HG02678 (cell line): ENCODE results near the gene MEST.
"Not testable (repeated sequence)": the region's sequence is repeated elsewhere in the genome, so short reads cannot be mapped to it uniquely, and the experiment has no call there.

Experiments
- ATAC-seq: cut with Tn5 transposase; IDR thresholded peaks from one replicate; pipeline ENCODE4 v1.9.1; 2021; ENCODE audit warnings: mild to moderate bottlenecking, moderate library complexity; ENCODE audit not compliant: unreplicated experiment

The MEST gene, protein sequence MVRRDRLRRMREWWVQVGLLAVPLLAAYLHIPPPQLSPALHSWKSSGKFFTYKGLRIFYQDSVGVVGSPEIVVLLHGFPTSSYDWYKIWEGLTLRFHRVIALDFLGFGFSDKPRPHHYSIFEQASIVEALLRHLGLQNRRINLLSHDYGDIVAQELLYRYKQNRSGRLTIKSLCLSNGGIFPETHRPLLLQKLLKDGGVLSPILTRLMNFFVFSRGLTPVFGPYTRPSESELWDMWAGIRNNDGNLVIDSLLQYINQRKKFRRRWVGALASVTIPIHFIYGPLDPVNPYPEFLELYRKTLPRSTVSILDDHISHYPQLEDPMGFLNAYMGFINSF

DNA sequence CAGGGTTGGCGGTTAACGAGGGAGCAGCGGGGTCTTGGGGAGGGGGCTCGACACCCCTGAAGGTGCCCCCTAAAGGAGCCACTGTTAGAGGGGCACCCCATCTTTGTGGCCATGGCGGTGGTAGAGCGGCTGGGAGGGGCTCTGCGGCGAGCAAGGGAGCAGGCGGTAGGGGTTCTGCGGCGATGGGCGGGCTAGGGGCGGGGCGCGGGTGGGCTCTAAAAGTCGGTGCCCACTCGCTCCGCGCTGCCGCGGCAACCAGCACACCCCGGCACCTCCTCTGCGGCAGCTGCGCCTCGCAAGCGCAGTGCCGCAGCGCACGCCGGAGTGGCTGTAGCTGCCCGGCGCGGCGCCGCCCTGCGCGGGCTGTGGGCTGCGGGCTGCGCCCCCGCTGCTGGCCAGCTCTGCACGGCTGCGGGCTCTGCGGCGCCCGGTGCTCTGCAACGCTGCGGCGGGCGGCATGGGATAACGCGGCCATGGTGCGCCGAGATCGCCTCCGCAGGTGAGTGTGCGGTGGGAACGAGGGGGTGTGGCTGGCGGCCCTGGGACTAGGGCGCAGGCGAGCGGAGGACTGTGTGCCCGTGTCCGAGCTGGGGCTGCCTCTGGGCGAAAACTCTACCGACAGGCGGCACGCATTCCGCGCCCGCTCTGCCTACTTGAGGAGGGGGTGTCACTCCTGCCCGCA lies at the start of gene MEST:
MEST (plus strand) TSS at position 245 of the 682 bp plus-strand sequence; CDS start at position 474, 229 bp downstream.
- no peak for ATAC-seq

DNA sequence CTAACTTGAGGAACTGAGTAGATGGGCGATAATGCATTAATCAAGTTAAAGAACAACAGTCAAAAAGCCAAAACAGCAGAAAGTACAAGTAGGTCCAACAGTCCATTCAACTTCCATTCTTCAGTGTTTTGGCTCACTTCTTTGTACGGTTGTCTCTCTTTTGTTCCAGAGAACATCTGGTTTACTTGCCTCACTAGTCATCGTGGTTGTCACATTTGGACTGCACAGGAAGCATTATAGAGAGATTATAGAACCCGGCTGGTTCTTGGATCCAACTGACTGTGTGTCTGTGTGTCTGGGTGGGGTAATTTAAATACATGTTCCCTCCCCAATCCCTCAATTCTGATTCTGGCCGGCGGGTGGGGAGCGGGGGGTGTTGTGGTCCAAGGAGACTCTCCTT lies 49.3 kb upstream of the MEST start:
- ATAC-seq: no peak

DNA sequence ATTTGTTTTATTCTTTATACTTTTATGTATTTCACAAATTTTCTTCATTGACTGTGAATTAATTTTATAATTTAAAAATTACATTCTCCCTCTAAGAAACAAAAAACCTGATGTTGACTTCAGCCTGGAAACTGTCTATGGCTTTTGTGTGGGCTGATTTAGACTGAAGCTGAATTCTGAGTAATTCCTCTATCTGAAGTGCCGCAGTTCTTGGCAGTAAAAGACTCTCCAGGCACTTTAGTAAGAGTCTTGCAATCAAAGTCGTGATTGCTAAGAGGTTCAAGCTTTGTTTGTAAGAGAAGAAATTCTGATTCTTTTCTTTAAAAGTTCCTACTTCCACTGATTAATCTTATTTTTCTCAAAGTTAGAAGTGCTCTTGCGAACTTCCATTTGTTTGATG lies 47.7 kb upstream of the MEST start:
- ATAC-seq: no peak

DNA sequence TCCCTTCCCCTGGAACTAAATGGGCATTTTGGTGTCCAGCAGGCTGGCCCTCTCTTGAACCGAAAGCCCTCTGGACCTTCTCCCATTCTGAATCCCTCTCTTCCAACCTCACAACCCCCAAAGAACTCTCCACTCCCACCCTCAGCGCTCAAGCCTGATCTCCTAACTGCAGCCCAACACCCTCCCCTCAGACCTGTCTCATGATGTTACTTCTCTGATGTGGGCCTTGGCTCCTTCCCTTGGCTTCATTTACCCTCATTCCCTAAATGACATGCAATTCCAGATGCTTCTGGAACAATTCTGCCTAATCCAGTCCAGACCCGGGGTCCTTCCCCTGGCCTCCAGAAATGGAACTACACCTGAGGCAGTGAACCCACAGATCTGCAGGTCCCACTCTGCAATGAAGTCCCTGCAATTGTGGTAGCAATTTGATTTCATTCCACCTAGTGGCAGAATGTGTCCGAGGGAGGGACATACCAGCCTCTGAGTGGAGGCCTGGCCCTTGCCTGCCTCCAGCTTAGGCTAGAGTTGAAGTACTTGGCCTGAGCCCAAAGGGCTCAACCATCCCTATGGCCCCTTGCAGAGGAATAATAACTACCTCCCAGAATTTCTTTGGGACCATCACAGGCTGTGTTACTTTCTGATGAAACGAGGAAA lies 47.0 kb upstream of the MEST start:
- ATAC-seq: no peak

DNA sequence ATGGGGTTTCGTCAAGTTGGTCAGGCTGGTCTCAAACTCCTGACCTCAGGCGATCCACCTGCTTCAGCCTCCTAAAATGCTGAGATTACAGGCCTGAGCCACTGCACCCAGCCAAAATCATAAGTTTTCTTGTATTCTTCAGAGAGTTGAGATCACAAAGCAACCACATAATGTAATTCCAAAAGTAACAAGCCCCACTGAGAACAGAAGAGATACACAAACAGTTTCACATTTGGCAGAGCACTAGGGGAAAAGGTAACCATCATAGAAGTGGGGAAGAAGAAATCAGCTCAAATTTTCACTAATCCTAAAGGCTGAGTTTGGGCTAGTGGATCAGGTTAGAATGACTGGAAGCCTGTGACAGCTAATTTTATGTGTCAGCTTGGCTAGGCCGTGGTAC lies 45.6 kb upstream of the MEST start:
- ATAC-seq: no peak

DNA sequence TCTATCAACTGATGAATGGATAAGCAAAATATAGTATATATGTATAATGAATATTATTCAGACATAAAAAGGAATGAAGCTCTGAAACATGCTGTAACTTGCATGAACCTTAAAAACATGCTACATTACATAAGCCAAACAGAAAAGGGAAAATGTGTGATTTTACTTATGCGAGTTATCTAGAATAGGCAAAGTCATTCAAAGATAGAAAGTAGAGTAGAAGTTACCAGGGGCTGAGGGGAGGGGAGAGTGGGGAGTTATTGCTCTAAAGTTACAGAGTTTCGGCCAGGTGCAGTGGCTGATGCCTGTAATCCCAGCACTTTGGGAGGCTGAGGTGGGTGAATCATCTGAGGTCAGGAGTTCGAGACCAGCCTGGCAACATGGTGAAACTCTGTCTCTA lies 40.5 kb upstream of the MEST start:
- ATAC-seq: not testable (repeated sequence)

DNA sequence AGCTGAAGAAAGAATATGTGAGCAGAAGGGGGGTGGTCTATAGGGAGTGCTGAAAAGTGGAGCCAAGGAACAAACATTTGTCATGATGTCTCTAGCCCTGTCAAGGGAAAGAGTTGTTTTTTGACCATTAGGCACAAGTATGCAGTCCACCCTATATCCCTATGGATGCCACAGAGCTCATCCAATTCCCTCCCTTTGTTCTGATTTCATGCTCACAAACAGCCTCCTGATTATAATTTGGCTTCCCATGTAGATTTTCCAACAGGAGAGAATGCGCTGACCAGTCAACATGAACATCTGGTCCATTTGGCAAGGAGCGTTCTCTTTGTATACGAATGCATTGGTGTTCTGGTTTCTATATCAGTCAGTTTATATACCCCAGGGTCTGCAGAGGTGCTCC lies 38.9 kb upstream of the MEST start:
- no peak for ATAC-seq

DNA sequence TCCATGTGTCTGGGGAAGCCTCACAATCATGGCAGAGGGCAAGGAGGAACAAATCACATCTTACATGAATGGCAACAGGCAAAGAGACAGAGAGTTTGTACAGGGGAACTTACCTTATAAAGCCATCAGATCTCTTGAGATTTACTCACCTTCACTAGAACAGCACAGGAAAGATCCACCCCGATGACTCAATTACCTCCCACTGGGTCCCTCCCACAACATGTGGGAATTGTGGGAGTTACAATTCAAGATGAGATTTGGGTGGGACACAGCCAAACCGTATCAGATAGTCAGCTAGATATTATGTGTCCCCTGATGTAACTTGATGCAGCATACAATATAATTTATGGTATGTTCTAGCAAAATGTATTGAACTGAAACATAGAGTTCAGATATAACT lies 36.9 kb upstream of the MEST start:
- no peak for ATAC-seq

DNA sequence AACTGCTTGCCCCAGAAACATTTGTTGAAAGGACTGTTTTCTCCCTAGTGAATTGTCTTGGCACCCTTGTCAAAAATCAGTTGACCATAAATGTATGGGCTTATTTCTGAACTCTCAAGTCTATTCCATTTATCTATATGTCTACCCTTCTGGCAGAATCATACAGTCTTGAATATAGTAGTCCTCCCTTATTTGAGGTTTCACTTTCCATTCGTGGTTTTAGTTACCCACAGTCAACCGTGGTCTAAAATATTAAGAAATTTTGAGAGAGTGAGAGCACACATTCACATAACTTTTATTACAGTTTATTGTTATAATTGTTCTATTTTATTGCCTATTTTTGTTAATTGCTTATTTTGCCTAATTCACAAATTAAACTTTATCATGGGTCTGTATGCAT lies 33.6 kb upstream of the MEST start:
- peak; percentile 75 for ATAC-seq

DNA sequence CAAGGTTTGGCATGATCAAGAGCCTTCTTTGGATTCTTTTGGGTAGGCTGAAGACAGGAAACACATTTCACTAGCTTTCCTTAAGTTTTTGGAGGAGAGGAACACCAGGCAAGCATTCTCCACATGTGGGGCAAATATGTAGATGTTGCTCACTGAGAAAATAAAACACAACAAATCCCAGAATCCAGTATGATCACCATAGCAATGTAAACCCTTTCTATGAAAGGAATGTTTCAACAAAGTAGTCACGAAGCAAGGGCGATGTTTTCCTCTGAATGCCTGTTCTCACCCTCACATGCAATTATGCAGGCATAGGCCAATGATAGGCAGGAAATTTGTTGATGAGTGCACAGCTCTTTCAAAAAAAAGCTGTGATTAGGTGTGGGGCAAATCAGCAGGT lies 30.6 kb upstream of the MEST start:
- ATAC-seq: no peak

DNA sequence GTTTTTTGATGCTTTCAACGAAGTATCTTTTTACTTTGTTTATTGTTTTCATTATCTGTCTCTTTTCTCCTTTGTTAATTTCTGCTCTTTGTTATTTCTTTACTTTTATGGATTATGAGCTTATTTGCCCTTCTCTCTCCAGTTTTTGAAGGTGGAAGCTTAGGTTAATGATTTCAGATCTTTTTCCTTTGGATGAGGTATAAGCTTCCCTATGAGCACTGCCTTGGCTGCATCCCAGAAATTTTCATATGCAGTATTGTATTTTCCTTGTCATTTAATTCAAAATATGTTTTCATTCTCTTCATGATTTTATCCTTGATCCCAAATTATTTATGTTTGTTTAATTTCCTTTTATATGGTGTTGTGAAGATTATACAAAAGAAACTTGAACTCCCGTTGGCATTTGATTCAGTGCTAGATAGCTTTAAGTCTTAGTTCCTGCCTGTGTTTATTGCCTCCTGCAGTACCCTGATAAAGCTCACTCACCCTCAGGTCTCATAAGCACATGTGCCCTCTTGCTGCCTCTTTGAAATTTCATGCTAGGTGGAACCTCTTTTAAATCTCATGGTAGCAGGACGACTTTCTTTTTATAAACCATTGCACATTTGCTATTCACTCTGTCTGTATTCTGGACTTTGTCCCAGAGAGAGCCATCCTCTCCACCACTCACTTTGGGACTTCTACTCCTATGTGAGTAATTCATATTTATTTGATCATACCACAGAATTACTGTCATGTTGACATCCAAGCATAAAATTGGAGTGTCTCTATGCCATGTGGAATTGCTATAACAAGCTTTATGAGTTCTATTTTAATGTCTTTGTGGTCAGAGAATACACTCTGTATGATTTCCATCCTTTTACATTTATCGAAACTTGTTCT lies 28.1 kb upstream of the MEST start:
- no peak for ATAC-seq

DNA sequence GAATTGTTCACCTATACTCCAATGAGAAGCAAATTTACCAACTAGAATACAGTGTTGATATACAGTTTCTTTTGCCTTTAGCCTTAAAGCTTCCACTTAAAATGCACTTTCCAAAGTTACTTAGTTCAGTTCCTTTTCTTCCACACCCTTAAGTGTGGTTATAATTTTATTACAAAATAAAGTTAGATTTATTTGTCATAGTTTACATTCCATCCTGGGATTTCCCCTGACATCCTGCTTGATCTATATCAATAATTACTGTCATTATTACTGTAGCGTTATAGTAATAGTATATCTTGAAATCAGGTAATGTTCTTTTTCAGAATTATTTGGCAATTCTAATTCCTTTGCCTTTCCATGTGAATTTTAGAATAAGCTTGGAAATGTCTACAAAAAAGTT lies 23.3 kb upstream of the MEST start:
- ATAC-seq: no peak

DNA sequence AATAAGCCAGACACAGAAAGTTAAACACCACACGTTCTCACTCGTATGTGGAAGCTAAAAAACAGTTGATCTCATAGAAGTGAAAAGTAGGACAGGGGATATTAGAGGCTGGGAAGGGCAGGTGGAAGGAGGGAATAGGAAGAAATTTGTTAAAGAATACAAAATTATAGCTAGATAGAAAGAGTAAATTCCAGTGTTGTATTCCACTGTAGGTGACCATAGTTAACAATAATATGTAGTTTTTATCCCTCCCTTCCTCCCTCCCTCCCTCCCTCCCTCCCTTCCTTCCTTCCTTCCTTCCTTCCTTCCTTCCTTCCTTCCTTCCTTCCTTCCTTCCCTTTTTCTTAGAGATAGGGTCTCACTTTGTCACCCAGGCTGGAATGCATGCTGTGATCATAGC lies 19.9 kb upstream of the MEST start:
- ATAC-seq: no peak

DNA sequence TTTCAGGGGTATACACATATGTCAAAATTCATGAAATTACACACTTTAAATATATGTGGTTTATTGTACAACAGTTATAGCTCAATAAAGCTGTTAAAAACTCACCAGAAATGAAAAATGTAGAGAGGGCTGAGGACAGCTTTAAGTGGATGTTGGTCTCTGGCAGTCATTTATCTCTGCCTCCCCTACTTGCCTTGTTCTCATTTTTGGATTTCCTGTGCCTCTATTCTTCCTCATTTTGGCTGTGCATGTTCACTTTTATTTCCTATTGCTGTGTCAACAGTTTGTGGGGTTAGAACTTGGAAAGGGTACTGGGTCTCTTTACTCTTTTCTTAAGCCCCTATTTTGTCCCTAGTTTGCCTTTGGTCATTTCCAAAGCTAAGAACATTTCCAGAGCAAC lies 18.6 kb upstream of the MEST start:
- no peak for ATAC-seq

DNA sequence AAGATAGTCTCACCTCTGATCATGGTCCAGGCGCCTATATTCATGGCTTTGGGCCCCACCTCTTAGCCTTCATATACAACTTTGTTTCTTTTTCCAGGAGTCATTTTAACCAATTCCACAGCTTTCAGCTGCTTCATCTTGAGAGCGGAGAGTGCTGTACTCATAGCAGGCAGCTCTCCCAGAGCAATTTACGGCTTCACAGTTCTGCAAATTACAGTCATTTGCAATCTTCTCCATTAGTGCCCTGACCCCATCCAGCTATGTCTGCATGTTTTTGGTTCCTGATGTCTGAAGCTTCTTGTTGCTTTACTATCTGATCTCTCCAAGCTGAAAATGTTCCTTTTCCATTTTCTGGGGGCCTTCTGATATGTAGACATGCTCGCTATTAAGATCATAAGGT lies 18.0 kb upstream of the MEST start:
- ATAC-seq: no peak

DNA sequence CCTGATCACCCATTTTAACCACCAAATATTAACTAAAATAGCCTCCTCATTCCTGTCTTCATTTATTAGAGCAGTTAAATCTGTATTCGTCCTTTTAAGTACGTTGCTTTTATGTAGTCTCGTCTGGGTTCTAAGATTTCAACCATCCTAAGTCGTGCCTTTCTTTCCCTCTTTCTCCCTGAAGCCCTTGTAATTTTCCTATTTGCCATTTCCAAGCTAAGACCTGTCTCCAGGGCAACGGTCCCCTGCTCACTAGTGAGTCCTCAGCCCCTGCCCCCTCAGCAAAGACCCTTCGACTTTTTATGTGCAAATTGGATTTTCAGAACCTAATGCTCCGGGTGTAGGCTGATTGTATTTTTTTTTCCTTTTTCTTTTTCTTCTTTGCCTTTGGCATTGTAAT lies 16.1 kb upstream of the MEST start:
- ATAC-seq: no peak

DNA sequence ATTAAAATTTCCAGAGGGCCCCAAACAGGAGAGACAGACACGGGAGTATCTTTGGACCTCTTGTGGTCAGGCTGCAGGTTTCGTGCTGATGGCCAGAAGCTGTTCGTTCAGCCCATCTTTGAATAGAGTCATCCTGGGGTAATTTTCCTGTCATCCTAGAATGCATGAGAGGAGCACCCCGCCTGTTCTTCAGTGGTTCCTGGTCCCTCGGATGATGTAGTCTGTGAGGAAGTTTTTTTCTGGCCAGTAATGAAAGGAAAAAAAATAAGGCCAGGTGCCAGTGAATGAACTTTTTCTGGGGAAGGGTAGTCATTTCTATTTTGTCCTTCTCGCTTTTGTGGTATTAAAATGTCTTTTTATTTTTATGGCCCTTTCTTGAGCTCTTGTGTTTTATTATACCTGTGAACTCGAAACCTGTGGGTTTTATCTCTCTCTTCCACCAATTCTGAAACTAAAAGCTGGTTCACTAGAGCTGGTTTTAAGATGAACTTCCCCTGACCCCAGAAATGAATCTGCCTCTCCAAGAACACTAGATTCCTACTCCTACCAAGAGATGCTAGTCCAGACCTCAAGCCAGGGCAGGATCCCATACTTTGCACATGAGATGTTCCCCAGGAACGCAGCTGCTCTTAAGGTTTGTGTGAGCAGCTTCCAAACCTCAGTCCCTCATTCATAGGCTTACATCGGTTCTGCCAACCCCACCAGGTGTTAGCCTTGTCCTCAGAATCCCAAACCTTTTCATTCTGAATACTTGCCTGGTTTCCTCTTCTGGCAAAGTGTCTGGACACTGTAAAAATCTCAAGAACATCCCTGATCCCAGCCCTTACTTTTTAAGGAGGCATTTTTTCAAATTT lies 15.4 kb upstream of the MEST start:
- peak; percentile 84 for ATAC-seq

DNA sequence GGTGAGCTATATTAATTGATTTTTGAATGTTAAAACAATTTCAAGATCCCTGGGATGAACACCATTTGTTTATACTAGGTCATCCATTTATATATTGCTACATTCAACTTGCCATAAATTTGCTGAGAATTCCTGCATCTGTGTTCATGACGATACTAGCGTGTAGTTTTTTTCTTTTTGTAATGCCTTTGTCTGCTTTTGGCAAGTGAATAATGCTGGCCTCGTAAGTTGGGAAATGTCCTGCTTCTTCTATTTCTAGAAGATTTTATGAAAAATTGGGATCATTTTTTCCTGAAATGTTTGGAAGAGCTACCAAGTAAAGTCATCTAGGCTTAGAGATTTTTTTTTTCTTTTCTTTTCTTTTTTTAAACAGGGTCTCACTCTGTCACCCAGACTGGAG lies 12.9 kb upstream of the MEST start:
- no peak for ATAC-seq

DNA sequence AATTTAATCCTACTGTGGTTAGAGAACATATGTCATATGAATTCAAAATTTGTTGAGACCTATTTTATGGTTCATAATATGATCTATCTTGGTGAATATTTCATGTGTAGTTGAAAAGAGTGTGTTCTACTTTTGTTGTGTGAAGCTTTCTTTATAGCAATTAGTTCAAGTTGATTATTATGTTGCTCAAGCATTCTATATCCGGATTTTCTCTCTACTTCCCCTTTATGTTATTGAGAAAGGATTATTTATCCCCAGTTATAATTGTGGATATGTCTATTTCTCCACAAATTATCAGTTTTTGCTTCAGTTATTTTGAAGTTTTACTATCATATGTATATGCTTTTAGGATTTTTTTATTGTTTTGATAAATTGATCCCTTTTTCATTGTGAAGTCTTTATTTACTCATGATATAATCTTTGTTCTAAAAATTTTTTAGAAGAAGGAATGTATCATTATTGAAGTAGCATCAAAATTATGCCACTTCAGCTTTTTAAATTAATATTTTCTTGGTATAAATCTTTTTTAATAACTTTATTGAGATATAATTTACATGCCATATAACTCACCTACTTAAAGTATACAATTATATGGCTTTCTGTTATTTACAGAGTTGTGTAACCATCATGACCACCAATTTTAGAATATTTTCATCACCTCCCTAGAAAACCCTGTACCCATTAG lies 12.0 kb upstream of the MEST start:
- ATAC-seq: no peak

DNA sequence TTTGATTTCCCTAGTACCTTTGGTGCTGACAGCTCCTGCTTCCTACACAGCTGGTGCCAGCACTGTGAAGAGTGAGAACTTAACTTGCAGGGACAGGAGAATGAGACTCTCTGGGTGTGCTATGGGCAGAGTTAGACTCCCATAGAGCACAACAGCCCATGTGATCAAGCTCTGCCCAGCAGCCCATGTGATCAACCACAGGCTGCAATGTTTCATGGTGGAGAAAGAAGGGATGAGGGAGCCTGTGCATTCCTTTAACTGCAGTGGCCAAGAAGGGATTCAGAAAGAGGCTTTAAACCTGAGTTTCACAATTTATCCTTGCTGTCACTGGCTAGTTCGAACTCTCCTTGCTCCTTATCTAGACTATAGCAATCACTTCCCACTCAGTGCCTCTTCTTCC lies 10.0 kb upstream of the MEST start:
- ATAC-seq: no peak
